GM19372 (cell line): ENCODE measurements around the gene ELAVL1.
"Not testable (repeated sequence)": the region's sequence is repeated elsewhere in the genome, so short reads cannot be mapped to it uniquely, and the experiment has no call there.

Experiments
- ATAC-seq: cut with Tn5 transposase; IDR thresholded peaks from one replicate; pipeline ENCODE4 v1.9.1; 2021; ENCODE audit warnings: mild to moderate bottlenecking, low read depth, moderate library complexity; ENCODE audit not compliant: unreplicated experiment

The ELAVL1 gene

GRCh38 chr19:7926021-7926726 is 79.3 kb downstream of the ELAVL1 start, which contains the start of gene CTXN1:
TSS of gene CTXN1 (minus strand) at chr19:7926135. CDS start at chr19:7925538, 597 bp downstream.
- ATAC-seq, result no peak

DNA sequence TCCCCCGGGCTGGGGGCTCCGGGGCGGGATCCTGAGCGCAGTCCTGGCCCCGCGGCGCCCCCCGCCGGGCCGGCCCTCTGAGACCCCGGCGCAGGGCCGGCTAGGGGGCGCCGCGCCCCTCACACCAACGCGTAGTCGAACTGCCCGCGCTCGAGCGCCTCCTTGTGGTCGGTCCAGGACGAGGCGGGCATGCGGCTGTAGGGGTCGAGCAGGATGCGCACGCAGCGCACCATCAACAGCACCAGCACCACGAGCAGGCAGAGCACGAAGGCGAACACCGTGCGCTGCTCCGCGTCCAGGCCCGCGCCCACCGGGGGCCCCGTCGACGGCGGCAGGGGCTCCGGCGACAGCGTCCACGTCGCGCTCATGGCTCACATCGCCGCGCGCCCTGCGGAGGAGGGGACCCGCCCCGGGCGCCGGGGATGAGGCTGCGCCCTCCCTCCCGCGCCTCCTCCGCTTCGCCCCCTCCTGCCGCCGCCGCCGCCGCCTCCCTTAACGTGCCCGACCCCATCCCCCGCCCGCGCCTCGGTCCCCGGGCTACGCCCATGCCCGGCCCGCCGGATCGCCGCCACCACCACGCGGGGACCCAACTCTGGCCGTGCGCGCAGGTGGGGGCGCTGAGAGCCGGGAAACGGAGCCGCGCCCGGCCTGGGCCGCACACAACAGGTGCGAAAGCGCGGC is 80.1 kb downstream of the ELAVL1 start:
- ATAC-seq, result no peak

GRCh38 chr19:7924651-7925170 is 80.7 kb downstream of the ELAVL1 start:
- ATAC-seq, result no peak

DNA sequence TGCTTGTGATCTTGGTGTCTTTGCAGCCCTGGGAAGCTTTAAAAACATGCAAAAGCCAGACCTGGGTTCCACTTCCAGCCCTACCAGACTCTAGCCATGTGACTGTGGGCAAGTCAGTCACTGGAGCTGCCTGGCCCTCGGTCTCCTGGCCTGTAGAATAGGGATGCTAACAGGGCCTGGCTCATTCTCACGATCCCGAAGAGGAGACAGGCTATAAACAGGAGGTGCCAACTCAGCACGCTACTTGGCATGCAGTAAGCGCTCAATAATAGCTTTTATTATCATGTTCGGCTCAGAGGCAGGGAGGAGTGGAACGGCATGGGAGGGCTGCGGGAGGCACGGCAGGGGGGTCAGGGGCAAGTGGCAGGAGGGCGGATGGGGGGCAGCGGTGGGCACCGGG is 81.2 kb downstream of the ELAVL1 start:
- ATAC-seq, result no peak

DNA sequence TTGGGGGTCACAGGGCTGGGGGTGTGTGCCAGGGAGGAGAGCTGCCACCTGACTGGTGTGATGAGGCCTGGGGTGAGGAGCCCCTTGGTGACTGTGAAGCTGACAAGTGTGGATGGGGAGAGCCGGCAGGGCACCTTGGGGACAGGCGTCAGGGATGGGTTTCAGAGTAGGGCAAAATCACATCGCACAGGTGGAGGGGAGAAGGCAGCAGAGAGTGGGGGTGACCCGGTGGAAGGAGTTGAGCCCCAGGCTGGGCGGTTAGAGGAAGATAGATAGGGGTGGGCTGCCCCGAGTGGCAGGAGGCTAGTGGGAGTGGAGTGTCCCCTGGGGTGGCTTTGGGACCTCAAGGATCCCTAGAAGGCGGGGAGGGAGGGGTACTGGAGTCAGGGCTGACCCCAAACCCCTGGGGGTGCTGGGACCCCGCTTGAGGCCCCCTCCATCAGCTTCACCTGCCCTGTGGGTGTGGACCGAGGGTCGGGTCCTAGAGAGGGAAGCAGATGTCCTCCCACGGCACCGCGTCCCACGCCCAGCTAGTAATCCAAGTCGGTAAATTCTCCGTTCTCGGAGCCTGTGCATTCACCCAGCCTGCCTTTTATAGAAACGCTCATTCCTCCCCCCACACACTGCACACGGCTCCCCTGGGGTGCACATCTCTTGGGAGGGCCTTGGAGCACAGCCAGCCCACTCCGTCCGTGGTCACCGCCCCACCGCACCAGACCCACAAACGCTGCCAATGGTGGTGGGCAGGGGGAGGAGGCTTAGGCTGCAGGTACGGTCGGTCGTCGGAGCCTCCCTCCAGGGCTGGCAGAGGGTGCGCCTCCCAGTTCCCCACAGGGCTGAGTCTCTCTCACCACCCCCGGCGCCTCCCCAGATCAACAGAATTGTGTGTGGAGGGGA is 81.9 kb downstream of the ELAVL1 start:
- no peak for ATAC-seq

GRCh38 chr19:7922836-7923195 is 82.6 kb downstream of the ELAVL1 start:
- ATAC-seq, result no peak

DNA sequence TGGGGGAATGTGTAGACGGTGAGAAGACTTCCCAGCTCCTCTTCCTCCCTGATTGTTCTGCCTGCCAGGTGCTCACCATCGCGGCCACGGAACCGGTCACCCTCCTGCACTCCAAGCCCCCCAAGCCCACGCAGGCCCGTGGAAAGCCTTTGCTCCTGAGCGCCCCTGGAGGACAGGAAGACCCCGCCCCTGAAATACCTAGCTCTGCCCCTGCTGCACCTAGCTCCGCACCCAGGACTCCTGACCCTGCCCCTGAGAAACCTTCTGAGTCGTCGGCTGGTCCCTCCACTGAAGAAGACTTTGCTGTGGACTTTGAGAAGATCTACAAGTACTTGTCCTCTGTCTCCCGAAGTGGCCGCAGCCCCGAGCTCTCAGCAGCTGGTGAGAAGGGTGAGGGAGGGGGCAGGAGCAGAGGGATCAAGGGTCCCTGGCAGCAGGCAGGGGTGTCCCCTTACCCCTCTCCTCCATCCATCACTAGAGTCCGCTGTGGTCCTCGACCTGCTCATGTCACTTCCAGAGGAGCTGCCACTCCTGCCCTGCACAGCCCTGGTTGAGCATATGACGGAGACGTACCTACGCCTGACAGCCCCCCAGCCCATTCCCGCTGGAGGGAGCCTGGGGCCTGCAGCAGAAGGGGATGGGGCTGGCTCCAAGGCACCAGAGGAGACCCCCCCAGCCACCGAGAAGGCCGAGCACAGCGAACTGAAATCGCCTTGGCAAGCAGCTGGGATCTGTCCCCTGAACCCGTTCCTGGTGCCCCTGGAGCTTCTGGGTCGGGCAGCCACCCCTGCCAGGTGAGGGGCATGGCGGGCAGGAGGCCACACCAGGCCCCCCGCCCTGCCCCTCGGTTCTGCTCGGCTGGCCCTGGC is 83.2 kb downstream of the ELAVL1 start:
- ATAC-seq, result no peak

- ATAC-seq, result no peak
These were observed 84.0 kb downstream of the ELAVL1 start for GRCh38 chr19:7921302-7921966.

GRCh38 chr19:7920519-7921301 is 84.7 kb downstream of the ELAVL1 start:
- peak; percentile 46 for ATAC-seq

GRCh38 chr19:7919610-7920518 is 85.6 kb downstream of the ELAVL1 start, which contains the start of gene SNAPC2:
TSS of gene SNAPC2 (plus strand) at chr19:7920338. CDS start at chr19:7920367, 29 bp downstream.
- ATAC-seq, result peak; percentile 60

GRCh38 chr19:7918615-7919421 is 86.6 kb downstream of the ELAVL1 start:
- no peak for ATAC-seq

DNA sequence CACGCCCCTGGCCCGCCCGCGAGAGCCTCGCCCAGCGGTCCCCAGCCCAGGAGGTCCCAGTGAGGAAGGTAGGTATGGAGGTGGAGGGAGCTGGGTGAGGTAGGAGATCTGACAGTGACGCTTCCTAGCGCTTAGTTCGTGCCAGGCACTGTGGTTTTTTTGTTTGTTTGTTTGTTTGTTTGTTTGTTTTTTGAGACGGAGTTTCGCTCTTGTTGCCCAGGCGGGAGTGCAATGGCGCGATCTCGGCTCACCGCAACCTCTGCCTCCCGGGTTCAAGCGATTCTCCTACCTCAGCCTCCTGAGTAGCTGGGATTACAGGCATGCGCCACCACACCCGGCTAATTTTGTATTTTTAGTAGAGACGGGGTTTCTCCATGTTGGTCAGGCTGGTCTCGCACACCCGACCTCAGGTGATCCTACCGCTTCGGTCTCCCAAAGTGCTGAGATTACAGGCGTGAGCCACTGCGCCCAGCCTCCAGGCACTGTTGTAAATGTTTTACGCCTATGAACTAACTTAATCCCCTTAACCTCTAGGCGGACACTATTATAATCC is 87.3 kb downstream of the ELAVL1 start:
- not testable (repeated sequence) for ATAC-seq

DNA sequence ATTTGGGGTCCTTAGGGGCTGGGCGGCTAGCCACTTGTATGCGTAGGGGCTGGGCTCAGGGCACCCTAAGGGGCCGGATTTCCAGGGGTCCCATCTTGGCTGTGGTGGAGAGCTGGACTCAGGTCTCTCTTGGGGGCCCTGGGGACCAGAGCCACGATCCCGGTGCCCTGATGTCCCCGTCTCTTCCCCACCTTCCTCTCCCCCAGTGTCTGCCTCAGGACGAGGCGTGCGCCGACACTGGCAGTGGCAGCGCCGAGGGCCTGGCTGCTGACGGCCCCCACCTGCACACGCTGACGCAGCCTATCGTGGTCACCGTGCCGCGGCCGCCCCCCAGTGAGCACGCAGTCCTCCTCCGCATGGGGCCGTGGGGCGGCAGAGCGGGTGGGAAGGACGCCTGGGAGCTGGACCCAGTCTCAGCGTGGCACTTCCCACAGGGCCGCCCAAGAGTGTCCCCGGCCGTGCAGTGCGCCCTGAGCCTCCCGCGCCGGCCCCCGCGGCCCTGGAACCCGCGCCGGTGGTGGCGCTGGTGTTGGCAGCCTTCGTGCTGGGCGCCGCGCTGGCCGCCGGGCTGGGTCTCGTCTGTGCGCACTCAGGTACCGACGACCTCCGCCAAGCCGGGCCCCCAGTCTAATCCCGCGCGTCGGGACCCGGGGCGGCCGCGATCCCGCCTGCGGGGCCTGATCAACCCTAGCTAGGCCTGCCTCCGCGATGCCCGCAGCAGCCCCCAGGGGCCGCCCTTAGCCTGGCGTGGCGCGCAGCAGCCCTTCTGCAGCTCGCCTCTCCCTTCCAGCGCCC is 88.0 kb downstream of the ELAVL1 start:
- no peak for ATAC-seq

GRCh38 chr19:7916955-7917266 is 88.5 kb downstream of the ELAVL1 start:
- ATAC-seq, result no peak

DNA sequence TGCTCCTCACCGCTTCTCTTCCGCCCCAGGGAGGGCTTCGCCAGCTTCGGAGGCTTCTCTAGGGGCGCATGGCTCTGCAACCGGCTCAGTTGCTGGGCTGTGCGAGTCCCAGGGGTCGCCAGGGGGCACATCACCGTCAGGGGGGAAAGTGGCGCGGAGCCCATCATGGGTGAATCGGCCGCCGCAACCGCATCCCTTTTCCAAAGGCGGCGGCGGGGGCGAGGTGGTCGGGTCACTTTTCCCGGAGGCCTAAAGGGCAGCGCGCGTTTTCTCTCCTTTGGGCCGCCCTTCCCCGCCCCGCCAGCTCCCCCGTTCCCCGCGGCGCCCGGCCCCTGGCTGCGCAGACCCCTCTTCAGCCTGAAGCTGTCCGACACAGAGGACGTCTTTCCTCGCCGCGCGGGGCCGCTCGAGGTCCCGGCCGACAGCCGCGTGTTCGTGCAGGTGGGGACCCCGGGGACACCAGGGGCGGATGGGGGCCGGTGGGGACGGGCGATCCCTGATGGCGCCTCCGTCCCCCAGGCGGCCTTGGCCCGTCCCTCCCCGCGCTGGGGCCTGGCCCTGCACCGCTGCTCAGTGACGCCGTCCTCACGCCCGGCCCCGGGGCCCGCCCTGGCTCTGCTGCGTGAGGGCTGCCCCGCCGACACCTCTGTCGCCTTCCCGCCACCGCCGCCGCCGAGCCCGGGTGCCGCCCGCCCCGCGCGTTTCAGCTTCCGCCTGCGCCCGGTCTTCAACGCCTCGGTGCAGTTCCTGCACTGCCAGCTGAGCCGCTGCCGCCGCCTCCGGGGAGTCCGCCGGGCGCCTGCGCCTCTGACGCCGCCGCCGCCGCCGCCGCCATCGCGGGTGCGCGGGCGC is 89.1 kb downstream of the ELAVL1 start:
- no peak for ATAC-seq
